GM21423 (cell line): ENCODE results near the gene TMUB2.

Experiments
- ATAC-seq: cut with Tn5 transposase; IDR thresholded peaks from one replicate; pipeline ENCODE4 v1.9.1; 2021; ENCODE audit warnings: mild to moderate bottlenecking, moderate library complexity; ENCODE audit not compliant: unreplicated experiment

Gene TMUB2

DNA sequence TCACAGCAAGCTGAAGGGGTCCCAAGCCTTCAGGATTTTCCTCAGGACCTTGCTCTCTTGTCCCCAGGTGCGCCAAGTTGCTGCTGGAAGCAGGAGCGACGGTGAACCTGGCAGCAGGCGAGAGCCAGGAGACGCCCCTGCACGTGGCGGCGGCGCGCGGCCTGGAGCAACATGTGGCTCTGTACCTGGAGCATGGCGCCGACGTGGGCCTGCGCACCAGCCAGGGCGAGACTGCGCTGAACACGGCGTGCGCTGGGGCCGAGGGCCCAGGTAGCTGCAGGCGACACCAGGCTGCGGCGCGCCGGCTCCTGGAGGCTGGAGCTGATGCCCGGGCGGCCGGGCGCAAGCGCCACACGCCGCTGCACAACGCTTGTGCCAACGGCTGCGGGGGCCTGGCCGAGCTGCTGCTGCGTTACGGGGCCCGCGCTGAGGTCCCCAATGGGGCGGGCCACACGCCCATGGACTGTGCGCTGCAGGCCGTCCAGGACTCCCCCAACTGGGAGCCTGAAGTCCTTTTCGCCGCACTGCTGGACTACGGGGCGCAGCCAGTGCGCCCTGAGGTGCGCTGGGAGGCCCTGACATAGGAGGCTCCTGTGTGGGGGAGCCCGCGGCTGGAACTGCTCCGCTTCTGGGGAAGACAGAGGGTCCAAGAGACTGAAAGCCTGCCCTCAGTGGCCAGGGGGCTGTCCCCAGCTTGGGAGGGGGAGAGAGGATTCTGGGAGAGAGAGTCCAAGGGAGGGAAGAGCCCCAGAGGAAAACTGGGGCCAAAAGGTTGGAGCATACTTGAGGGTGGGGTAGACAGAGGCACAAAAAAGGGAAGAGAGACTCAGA lies 9.9 kb upstream of the TMUB2 start:
- ATAC-seq = no peak

DNA sequence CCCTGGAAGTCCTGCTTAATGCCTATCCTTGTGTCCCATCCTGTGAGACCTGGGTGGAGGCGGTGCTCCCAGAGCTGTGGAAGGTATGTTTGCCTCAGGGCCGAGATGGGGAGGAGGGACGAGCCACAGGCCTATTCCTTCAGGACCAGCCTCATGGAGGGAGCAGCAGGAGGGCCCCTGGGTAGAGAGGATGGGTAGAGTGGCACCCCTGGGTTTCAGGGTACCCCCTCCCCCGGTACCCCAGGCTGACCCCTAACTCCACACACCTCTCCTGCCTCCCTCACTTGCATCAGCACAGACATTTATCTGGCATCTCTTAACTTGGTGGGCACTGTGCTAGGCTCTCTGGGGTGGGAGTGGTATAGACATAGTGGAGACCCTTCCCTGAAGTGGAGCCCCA lies 9.1 kb upstream of the TMUB2 start:
- ATAC-seq = no peak

DNA sequence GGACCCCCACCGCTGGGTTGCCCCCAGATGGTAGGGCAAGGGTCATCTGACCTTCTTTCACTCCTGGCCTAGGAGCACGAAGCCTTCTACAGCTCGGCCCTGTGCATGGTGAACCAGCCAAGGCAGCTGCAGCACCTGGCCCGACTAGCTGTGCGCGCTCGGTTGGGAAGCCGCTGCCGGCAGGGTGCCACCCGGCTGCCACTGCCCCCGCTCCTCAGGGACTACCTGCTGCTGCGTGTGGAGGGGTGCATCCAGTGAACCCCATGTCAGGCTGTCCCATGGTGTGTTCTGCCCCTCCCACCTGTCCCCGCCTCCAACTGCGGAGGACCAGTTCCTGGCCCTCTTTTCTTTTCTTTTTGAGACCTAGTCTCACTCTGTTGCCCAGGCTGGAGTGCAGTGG lies 8.6 kb upstream of the TMUB2 start:
- ATAC-seq = no peak

GRCh38 chr17:44183024-44183423 lies 3.7 kb upstream of the TMUB2 start:
- ATAC-seq = no peak

GRCh38 chr17:44184212-44184810 lies 2.5 kb upstream of the TMUB2 start:
- no peak for ATAC-seq

DNA sequence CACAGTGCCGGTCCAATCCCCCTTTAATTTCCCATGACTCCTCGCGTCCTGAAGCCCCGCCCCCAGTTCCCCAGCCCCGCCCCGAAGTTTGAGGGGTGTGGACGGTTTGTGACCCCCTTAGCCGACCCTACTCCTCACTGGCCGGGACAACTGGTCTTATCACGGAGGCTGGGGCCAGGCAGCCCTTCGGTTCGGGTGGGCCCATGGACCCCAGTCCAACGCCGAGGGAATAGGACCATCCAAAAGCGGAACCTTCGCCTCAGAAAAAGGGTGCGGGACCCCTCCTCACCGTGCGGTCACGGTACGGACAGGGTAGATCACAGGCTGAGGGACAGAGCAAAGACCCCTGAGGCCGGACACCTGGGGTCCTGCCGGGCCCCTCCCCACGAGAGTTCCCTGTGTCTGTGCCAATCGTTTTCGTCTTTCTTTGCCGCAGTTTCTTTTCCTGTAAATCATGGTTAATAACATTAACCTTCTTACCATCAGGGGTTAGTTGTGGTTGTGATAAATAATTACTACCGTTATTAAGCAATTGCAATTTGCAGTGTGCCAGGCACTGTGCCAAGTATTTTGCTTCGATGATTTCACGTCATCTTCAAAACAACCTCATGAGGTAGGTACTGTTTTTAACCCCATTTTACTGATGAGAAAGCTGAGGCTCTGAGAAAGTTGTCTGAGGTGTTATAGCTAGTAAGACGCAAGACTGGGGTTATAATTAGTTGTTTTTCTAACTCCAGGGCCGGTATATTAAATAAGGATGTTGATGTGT lies 543 bp downstream of the TMUB2 start:
- peak; percentile 45 for ATAC-seq

GRCh38 chr17:44188576-44189403 lies 2.0 kb downstream of the TMUB2 start:
- ATAC-seq = no peak

DNA sequence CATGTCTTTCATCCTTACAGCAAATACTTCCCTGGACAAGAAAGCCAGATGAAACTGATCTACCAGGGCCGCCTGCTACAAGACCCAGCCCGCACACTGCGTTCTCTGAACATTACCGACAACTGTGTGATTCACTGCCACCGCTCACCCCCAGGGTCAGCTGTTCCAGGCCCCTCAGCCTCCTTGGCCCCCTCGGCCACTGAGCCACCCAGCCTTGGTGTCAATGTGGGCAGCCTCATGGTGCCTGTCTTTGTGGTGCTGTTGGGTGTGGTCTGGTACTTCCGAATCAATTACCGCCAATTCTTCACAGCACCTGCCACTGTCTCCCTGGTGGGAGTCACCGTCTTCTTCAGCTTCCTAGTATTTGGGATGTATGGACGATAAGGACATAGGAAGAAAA lies 3.7 kb downstream of the TMUB2 start:
- no peak for ATAC-seq

GRCh38 chr17:44191369-44191768 lies 4.6 kb downstream of the TMUB2 start:
- ATAC-seq = no peak

DNA sequence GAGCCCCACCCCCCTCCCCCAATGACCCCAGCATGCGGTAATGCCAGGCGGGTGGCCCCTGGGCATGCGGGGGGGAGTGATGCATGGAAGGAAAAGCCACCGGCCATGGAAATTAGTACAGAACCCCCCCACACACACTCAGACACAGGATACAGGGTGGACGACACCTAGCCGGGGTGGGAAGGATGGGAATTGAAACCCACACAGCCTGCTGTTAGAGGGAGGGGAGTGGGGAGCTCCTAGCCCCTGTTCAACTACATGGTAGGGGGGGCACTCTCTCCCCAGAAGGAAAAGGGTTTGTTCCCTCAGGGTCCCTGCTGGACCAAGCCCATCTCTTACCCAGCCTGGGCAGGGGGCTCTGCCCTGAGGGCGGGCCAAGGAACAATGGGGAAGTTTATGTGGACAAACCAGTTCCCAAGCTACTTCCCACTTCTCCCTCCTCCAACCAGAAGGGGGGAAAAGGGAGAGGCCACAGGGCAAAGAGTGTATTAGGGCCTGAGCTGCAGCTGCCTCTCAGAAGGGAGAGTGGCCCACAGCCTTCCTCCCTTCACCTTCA lies 5.2 kb downstream of the TMUB2 start:
- ATAC-seq = no peak

GRCh38 chr17:44192750-44193149 lies 6.0 kb downstream of the TMUB2 start:
- ATAC-seq = no peak

- ATAC-seq = no peak
Measured at GRCh38 chr17:44193326-44194084, 6.7 kb downstream of the TMUB2 start.

- ATAC-seq = no peak
Measured at GRCh38 chr17:44197107-44197506, 10.3 kb downstream of the TMUB2 start.

DNA sequence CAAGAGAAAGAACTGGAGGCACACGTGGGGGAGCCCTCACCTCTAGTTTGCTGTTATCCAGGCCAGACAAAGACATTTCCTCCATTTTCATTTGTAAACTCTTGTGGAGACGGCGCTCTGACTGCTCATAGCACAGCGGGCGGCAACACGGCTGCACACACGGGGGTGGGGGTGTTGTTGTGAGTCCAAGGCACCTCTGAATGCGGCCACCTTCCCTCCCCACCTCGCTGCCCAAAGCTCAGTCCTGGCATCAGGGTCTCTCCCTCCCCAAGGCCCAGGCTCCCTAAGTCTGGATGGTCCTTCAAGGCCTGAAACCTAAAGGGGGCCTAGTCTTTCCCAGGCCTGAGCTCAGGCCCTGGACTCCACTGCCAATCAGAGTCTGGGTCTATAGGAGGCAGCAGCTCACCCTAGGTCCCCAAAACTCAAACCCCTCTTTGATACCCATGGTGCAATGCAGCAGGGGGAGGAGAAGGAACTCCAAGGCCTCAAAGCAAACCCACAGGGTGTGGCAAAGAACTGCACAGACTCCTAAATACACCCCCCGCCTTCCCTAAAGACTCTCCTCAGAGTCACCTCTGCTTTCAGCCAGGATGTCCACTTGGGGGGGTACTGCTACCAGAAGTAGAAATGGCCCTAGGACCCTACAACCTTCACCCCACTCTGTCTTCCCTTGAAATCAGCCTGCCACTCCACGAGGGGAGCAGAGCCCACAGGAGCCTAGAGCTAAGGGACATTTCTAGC lies 11.4 kb downstream of the TMUB2 start:
- ATAC-seq = no peak

- ATAC-seq = peak; percentile 15
Measured at GRCh38 chr17:44198721-44199552, 12.2 kb downstream of the TMUB2 start.

DNA sequence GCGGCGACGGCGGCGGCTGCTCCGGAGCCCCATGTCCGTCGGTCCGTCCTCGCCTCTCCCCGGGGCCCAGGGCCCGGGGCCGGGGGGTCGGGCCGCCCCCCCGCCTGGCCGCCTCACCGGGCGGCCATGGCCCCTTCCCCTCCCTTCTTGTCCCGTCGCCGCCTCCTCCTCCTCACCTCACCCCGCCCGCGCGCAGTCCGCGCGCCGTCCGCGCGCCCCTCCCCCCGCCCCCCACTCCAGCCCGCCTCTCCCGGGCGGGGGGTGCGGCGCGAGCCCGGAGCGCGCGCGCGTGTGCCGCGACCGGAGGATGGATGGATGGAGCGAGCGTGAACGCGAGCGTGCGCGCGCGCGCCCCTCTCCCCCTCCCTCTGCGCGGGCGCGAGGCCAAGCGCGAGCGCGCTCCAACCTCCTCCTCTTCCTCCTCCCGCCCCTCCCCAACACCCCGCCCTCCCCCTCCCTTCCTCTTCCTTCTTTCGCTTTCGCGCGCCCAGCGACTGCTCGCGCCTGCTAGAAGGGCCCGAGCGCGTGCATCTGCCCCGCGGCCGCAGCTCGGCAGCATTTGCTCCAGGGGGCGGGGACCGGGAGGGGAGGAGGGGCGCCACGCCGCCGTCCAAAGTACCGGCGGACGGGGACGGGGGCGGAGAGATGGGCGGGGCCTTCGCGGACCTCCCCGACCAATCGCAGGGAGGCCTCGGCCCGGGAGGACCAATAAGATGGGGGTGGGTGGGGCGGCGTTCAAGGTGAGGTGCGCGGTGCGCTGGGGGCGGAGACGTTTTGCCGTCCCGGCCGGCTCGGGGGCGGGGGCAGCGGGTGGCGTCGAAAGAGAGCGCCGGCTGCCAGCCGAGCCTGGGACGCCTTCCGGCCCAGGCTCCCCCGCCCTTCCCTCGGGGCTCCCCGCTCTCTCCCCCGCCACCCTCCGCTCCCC lies 13.0 kb downstream of the TMUB2 start, which contains the start of gene ATXN7L3:
Gene ATXN7L3, minus strand, starts transcription at position 332 of the 925 bp plus-strand sequence. CDS start 1,814 bp downstream, outside the sequence.
- ATAC-seq = peak; percentile 66

- ATAC-seq = no peak
Measured at GRCh38 chr17:44200478-44201155, 13.8 kb downstream of the TMUB2 start.
